ENCODE measurements around the gene GDI2. TPM values are rescaled to one million over a fixed set of nuclear protein-coding genes. Genes with fewer than 3 reads are reported as not detected.

The GDI2 gene
- total RNA-seq, 1 donor from 2014 or later = 192 TPM

DNA sequence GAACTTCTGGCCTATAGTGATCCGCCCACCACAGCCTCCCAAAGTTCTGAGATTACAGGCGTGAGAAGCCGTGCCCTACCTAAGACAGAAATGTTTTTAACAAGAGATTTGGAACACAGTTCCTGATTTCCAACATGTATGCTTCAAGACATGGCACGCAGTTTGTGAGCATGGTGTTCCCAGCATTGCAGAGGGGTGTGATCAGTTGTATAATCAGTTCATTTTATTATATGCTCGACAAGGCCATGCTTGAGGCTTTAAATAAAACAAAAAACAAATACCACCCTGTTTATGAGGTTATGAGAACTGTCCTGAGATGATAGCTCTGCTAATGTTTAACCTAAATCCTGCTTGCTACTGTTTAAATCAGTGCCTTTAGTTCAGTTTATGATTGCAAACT, 68.4 kb downstream of the GDI2 start:
- H3K27me3 ChIP-seq (ENCODE audit: low read depth) = no peaks in the 10 kb centered on the region
- intact Hi-C loops (cut with DNase I) = no loop called here
- H3K4me1 ChIP-seq = no peaks in the 10 kb centered on the region
- H3K27ac ChIP-seq = no peak overlapping the region
- TF ChIP-seq, protein P1, sequence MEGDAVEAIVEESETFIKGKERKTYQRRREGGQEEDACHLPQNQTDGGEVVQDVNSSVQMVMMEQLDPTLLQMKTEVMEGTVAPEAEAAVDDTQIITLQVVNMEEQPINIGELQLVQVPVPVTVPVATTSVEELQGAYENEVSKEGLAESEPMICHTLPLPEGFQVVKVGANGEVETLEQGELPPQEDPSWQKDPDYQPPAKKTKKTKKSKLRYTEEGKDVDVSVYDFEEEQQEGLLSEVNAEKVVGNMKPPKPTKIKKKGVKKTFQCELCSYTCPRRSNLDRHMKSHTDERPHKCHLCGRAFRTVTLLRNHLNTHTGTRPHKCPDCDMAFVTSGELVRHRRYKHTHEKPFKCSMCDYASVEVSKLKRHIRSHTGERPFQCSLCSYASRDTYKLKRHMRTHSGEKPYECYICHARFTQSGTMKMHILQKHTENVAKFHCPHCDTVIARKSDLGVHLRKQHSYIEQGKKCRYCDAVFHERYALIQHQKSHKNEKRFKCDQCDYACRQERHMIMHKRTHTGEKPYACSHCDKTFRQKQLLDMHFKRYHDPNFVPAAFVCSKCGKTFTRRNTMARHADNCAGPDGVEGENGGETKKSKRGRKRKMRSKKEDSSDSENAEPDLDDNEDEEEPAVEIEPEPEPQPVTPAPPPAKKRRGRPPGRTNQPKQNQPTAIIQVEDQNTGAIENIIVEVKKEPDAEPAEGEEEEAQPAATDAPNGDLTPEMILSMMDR (IDR thresholded peaks at IDR 0.05) = no peak
- no peaks in the 10 kb centered on the region for H3K9me3 ChIP-seq
- DNase-seq (no peak), ATAC-seq (no peak)
- H3K36me3 ChIP-seq = peaks cover 97% of the 10 kb centered on the region
- H3K4me3 ChIP-seq = no peak overlapping the region

DNA sequence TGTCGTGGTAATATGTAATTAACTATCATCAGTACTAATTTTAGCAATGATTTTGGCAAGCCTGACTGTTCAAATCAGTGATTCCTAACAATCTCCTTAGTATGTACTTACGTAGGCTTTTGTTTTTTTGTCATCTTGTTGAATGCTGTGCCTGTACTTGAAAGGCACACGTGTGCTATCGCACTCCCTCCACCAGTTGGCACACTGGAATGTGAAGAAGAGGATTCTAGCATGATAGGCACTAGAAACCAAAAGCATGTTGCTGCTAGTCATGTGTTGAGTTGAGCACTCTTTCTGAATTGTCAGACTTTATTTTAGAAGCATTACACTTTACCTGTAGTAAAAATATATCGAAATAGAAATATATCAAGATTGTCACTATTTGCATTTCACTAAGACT, 69.5 kb downstream of the GDI2 start:
- H3K36me3 ChIP-seq = peaks cover 92% of the 10 kb centered on the region
- no peak overlapping the region for H3K4me3 ChIP-seq
- H3K27me3 ChIP-seq (ENCODE audit: low read depth) = no peaks in the 10 kb centered on the region
- no peak overlapping the region for H3K27ac ChIP-seq
- TF ChIP-seq, protein P1 (IDR thresholded peaks at IDR 0.05) = no peak
- intact Hi-C loops (cut with DNase I) = no loop called here
- ATAC-seq (no peak), DNase-seq (no peak)
- H3K4me1 ChIP-seq = no peaks in the 10 kb centered on the region
- H3K9me3 ChIP-seq = no peaks in the 10 kb centered on the region

DNA sequence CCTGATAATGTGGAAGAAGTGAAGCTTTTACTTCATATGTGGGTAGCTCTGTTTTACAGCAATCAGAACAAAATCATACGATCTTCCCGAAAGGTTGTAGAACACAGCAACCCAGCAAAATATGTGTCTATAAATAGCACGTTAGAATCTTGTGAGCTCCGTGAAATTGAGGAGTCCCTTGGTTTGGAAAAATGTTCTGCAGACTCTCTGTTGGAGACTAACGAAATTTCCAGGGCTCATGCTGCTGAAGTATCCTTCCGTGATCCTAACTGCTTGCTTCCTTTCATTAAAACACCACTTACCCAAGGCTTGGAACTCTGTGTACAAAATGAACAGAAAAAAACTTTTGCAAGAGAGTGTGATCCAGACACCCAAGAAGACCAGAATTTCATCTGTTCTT, 71.1 kb downstream of the GDI2 start:
- Histone ChIP-seq H3K4me1 (no peaks in the 10 kb centered on the region), H3K36me3 (peaks cover 78% of the 10 kb centered on the region), H3K27ac (no peak overlapping the region), H3K4me3 (no peak overlapping the region), H3K9me3 (no peaks in the 10 kb centered on the region), H3K27me3 (ENCODE audit: low read depth) (no peaks in the 10 kb centered on the region)
- intact Hi-C loops (cut with DNase I) = no loop called here
- ATAC-seq (no peak), DNase-seq (no peak)
- TF ChIP-seq, protein P1 (IDR thresholded peaks at IDR 0.05) = no peak

DNA sequence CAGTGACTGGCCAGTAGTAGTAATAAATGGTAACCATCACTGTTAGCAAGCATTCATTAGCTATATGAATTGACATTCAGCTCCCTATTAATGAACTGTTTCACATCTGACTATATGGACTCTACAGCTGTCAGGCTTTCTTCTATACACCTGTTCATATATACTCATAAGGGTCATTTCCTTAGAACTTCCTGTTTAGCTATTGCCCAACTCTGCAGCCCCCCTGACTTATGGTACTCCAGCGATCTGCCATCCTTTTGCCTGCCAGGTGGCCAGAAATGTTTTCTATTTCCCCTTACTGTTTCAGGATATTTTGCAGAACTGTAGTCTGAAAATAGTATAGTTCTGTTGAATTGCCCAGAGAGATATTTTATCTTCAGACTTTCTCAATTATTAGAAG, 72.0 kb downstream of the GDI2 start:
- Histone ChIP-seq H3K27ac (no peak overlapping the region), H3K9me3 (no peaks in the 10 kb centered on the region), H3K4me1 (no peaks in the 10 kb centered on the region), H3K27me3 (ENCODE audit: low read depth) (no peaks in the 10 kb centered on the region), H3K36me3 (peaks cover 72% of the 10 kb centered on the region), H3K4me3 (no peak overlapping the region)
- ATAC-seq (no peak), DNase-seq (no peak)
- TF ChIP-seq, protein P1 (IDR thresholded peaks at IDR 0.05) = no peak
- intact Hi-C loops (cut with DNase I) = no loop called here

DNA sequence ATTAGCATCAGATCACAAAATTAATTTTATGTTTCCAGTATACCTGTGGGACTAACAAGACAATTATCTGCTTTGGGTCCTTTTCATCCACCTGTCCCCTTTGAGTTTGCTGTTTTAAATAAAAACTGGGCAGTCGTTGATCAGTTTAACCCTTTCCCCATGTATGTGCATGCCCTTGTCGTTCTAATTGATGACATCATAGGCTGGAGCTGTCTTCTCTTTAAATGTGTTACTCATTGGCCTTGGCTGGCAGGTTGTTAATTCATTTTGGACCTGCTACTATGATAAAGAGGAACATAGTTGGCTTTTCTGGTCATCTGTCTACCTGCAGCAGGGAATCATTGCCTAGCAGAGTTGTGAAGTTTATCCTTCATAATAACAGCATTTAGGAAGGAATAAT, 74.8 kb downstream of the GDI2 start:
- TF ChIP-seq, protein P1 (IDR thresholded peaks at IDR 0.05) = no peak
- ATAC-seq (no peak), DNase-seq (no peak)
- H3K27me3 ChIP-seq (ENCODE audit: low read depth) = no peaks in the 10 kb centered on the region
- H3K4me1 ChIP-seq = no peaks in the 10 kb centered on the region
- no peaks in the 10 kb centered on the region for H3K9me3 ChIP-seq
- H3K36me3 ChIP-seq = peaks cover 56% of the 10 kb centered on the region
- H3K4me3 ChIP-seq = no peak overlapping the region
- intact Hi-C loops (cut with DNase I) = no loop called here
- H3K27ac ChIP-seq = no peak overlapping the region

DNA sequence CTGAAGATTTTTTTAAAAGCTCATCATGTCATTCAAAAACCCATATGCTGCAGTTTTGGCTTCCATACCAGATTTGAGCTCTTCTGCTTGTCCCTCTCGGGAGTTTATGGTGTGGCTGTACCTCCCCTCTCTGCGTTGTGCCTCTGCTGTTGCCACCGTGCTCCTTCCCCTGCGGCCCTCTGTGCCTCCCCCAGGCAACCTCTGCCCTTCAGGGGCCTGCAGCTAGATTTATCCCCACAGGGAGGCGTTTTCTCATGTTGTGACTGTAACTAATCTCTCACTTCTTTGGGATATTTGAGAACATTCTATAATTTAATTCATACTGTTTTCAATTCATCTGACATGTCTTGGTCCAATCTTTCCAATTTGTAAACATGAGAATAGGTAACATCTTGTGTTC, 75.9 kb downstream of the GDI2 start:
- DNase-seq (no peak), ATAC-seq (no peak)
- no peak overlapping the region for H3K4me3 ChIP-seq
- H3K27ac ChIP-seq = no peak overlapping the region
- H3K4me1 ChIP-seq = no peaks in the 10 kb centered on the region
- H3K36me3 ChIP-seq = peaks cover 56% of the 10 kb centered on the region
- H3K27me3 ChIP-seq (ENCODE audit: low read depth) = no peaks in the 10 kb centered on the region
- H3K9me3 ChIP-seq = no peaks in the 10 kb centered on the region
- intact Hi-C loops (cut with DNase I) = no loop called here
- TF ChIP-seq, protein P1 (IDR thresholded peaks at IDR 0.05) = no peak

Data from lower lobe of right lung (tissue), 2 donors.